ENCODE measurements around the gene KCNMB4. TPM values are rescaled to one million over a fixed set of nuclear protein-coding genes. Genes with fewer than 3 reads are reported as not detected.

KCNMB4 gene
- total and polyA plus RNA-seq, 2 donors (not counting 1 experiment from before 2014, with no cell fraction given), result 0.66 to 0.67 TPM

DNA sequence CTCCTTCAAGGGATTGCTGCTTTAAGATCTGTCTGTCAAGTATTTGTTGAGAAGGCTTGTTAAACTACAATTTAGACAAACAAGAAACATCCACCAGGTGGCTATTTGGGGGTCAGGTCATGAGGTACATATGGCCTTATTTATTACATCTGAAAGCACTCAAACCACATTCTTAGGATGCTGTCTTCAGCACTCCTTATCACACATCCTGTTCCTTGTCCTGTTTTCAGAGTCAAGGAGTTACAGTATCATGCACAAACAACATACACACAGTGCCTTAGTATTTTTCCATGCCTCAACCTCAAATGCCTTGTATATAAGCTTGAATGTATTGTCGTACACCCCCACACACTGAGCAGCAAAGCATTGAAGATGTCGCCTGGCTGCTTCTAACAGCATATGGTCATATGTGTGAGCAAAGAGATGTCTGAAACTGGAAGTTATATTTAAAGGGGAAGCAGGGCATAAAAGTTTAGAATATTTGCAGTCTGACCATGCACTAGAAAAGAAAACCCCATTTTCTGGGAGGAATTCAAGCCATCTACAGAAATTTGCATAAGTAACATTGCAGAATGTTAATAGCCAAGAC is 83.8 kb downstream of the KCNMB4 start:
- H3K4me1 ChIP-seq (ENCODE audit: control insufficient read depth in 2 of 2, insufficient read depth in 2 of 2, low read length in 2 of 2), result no peaks in the 10 kb centered on the region
- CTCF ChIA-PET, result no interaction called here
- no peak overlapping the region for H3K4me3 ChIP-seq (ENCODE audit: control extremely low read depth in 1 of 5, extremely low read depth in 1 of 5, insufficient read depth in 1 of 5, low read depth in 2 of 5, low read length in 4 of 5)
- H3K4me2 ChIP-seq (replicated peaks; ENCODE audit: low read depth, low read length, poor library complexity, severe bottlenecking), result no peak overlapping the region
- no peaks in the 10 kb centered on the region for H3K79me2 ChIP-seq (ENCODE audit: control insufficient read depth, insufficient read depth, low read length)
- no peaks in the 10 kb centered on the region for H3K27me3 ChIP-seq (replicated peaks in 1 of 4; ENCODE audit: control extremely low read depth in 1 of 4, control insufficient read depth in 3 of 4, insufficient read depth in 4 of 4, low read length in 3 of 4)
- H4K20me1 ChIP-seq (ENCODE audit: control insufficient read depth, insufficient read depth, low read length, poor library complexity, severe bottlenecking), result no peaks in the 10 kb centered on the region
- intact Hi-C loops (cut with micrococcal nuclease), result no loop called here
- Mint-ChIP-seq H3K9me3 (ENCODE audit: insufficient read depth) (peaks cover 14% of the 10 kb centered on the region), H3K4me3 (no peak overlapping the region), H3K27me3 (no peaks in the 10 kb centered on the region), H3K27ac (no peak overlapping the region), H3K4me1 (no peaks in the 10 kb centered on the region)
- peaks cover 4 to 20% (median 12%) of the 10 kb centered on the region in 3 donors for H3K9me3 ChIP-seq (ENCODE audit: control extremely low read depth in 1 of 3, control insufficient read depth in 2 of 3, insufficient read depth in 1 of 3, low read length in 2 of 3)
- TF ChIP-seq, protein P1, sequence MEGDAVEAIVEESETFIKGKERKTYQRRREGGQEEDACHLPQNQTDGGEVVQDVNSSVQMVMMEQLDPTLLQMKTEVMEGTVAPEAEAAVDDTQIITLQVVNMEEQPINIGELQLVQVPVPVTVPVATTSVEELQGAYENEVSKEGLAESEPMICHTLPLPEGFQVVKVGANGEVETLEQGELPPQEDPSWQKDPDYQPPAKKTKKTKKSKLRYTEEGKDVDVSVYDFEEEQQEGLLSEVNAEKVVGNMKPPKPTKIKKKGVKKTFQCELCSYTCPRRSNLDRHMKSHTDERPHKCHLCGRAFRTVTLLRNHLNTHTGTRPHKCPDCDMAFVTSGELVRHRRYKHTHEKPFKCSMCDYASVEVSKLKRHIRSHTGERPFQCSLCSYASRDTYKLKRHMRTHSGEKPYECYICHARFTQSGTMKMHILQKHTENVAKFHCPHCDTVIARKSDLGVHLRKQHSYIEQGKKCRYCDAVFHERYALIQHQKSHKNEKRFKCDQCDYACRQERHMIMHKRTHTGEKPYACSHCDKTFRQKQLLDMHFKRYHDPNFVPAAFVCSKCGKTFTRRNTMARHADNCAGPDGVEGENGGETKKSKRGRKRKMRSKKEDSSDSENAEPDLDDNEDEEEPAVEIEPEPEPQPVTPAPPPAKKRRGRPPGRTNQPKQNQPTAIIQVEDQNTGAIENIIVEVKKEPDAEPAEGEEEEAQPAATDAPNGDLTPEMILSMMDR (IDR thresholded peaks at IDR 0.05), result no peak
- no peak for TF ChIP-seq EZH2 (IDR thresholded peaks at IDR 0.05; ENCODE audit: borderline replicate concordance, insufficient read depth, low read depth, low read length, poor library complexity, severe bottlenecking)
- POLR2A ChIA-PET, result no interaction called here
- ATAC-seq (ENCODE audit: low read depth), result no peak
- H3K9ac ChIP-seq (ENCODE audit: low read length), result no peak overlapping the region
- H3K36me3 ChIP-seq (replicated peaks in 1 of 2; ENCODE audit: control extremely low read depth in 1 of 2, control insufficient read depth in 1 of 2, extremely low read depth in 1 of 2, insufficient read depth in 2 of 2, low read length in 1 of 2), result no peaks in the 10 kb centered on the region
- DNase-seq, result no peak
- H2AFZ ChIP-seq (ENCODE audit: insufficient read depth, low read depth, low read length, poor library complexity, severe bottlenecking), result no peak overlapping the region
- no peak overlapping the region for H3K27ac ChIP-seq (ENCODE audit: low read length in 2 of 2)
- WGBS (ENCODE audit: insufficient coverage), result no CpG with 5 or more reads among the region's 2 CpGs

DNA sequence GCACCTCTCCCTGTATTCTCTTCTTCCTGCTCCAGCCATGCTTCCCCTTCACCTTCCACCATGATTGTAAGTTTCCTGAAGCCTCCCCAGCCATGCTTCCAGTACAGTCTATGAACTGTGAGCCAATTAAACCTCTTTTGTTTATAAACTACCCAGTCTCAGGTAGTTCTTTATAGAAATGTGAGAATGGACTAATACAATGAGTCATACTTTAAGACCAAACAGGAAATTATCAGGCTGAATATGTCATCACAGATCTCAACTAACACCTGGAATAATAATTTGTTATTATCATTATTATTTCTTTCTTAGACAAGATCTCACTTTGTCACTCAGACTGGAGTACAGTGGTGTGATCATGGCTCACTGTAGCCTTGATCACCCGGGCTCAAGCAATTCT is 85.4 kb downstream of the KCNMB4 start:
- CTCF ChIA-PET, result no interaction called here
- H3K36me3 ChIP-seq (replicated peaks in 1 of 2; ENCODE audit: control extremely low read depth in 1 of 2, control insufficient read depth in 1 of 2, extremely low read depth in 1 of 2, insufficient read depth in 2 of 2, low read length in 1 of 2), result no peaks in the 10 kb centered on the region
- H3K27me3 Mint-ChIP-seq, result no peaks in the 10 kb centered on the region
- ATAC-seq (ENCODE audit: low read depth), result no peak
- intact Hi-C loops (cut with micrococcal nuclease), result no loop called here
- H2AFZ ChIP-seq (ENCODE audit: insufficient read depth, low read depth, low read length, poor library complexity, severe bottlenecking), result no peak overlapping the region
- no peaks in the 10 kb centered on the region for H4K20me1 ChIP-seq (ENCODE audit: control insufficient read depth, insufficient read depth, low read length, poor library complexity, severe bottlenecking)
- no peak overlapping the region for H3K27ac ChIP-seq (ENCODE audit: low read length in 2 of 2)
- H3K4me2 ChIP-seq (replicated peaks; ENCODE audit: low read depth, low read length, poor library complexity, severe bottlenecking), result no peak overlapping the region
- H3K4me1 ChIP-seq (ENCODE audit: control insufficient read depth in 2 of 2, insufficient read depth in 2 of 2, low read length in 2 of 2), result no peaks in the 10 kb centered on the region
- DNase-seq, result no peak
- POLR2A ChIA-PET, result no interaction called here
- no peak for TF ChIP-seq EZH2 (IDR thresholded peaks at IDR 0.05; ENCODE audit: borderline replicate concordance, insufficient read depth, low read depth, low read length, poor library complexity, severe bottlenecking)
- TF ChIP-seq, protein P1 (IDR thresholded peaks at IDR 0.05), result no peak
- H3K27me3 ChIP-seq (replicated peaks in 1 of 4; ENCODE audit: control extremely low read depth in 1 of 4, control insufficient read depth in 3 of 4, insufficient read depth in 4 of 4, low read length in 3 of 4), result no peaks in the 10 kb centered on the region
- no peak overlapping the region for H3K27ac Mint-ChIP-seq
- H3K4me3 ChIP-seq (ENCODE audit: control extremely low read depth in 1 of 5, extremely low read depth in 1 of 5, insufficient read depth in 1 of 5, low read depth in 2 of 5, low read length in 4 of 5), result no peak overlapping the region
- no peaks in the 10 kb centered on the region for H3K4me1 Mint-ChIP-seq
- WGBS (ENCODE audit: insufficient coverage), result no CpG with 5 or more reads among the region's 1 CpG
- H3K4me3 Mint-ChIP-seq, result no peak overlapping the region
- H3K9me3 ChIP-seq (ENCODE audit: control extremely low read depth in 1 of 3, control insufficient read depth in 2 of 3, insufficient read depth in 1 of 3, low read length in 2 of 3), result peaks cover 4 to 20% (median 12%) of the 10 kb centered on the region in 3 donors
- peaks cover 17% of the 10 kb centered on the region for H3K9me3 Mint-ChIP-seq (ENCODE audit: insufficient read depth)
- H3K79me2 ChIP-seq (ENCODE audit: control insufficient read depth, insufficient read depth, low read length), result no peaks in the 10 kb centered on the region
- H3K9ac ChIP-seq (ENCODE audit: low read length), result no peak overlapping the region

Data from B cell (primary cell).